GM06990 (cell line): Measurements from ENCODE around the gene KDM3B.

Source experiments
- DNase-seq: peaks from one replicate; pipeline ENCODE4 v3.0.0-alpha.2; 2011; ENCODE audit not compliant: insufficient read length; ENCODE audit errors: extremely low read depth
- H3K27me3 ChIP-seq: replicated peaks from 2 replicates; pipeline ENCODE4 v1.6.0; 2011; ENCODE audit warnings: low read length; ENCODE audit not compliant: control insufficient read depth, insufficient read depth
- H3K36me3 ChIP-seq: 2 replicates; pipeline ENCODE4 v1.5.1; 2011; ENCODE audit warnings: low read length; ENCODE audit not compliant: control insufficient read depth, insufficient read depth
- H3K4me3 ChIP-seq: replicated peaks from 2 replicates; pipeline ENCODE4 v1.5.1; 2011; ENCODE audit warnings: low read depth, mild to moderate bottlenecking, control low read depth, low read length
- TF ChIP-seq, protein P1 (sequence below): IDR thresholded peaks from 2 replicates; pipeline ENCODE4 v1.5.1; 2011; ENCODE audit warnings: low read length, control low read depth, mild to moderate bottlenecking, inconsistent platforms; ENCODE audit not compliant: insufficient read depth, poor library complexity, severe bottlenecking

KDM3B gene

GRCh38 chr5:138463419-138464007 lies 111.0 kb downstream of the KDM3B start:
- DNase-seq: no peak
- TF ChIP-seq, protein P1, sequence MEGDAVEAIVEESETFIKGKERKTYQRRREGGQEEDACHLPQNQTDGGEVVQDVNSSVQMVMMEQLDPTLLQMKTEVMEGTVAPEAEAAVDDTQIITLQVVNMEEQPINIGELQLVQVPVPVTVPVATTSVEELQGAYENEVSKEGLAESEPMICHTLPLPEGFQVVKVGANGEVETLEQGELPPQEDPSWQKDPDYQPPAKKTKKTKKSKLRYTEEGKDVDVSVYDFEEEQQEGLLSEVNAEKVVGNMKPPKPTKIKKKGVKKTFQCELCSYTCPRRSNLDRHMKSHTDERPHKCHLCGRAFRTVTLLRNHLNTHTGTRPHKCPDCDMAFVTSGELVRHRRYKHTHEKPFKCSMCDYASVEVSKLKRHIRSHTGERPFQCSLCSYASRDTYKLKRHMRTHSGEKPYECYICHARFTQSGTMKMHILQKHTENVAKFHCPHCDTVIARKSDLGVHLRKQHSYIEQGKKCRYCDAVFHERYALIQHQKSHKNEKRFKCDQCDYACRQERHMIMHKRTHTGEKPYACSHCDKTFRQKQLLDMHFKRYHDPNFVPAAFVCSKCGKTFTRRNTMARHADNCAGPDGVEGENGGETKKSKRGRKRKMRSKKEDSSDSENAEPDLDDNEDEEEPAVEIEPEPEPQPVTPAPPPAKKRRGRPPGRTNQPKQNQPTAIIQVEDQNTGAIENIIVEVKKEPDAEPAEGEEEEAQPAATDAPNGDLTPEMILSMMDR: no peak
- H3K27me3 ChIP-seq: no peaks in the 10 kb centered on the region; the same call in 1 of the 2 replicates
- peak overlapping the region; percentile 67 for H3K4me3 ChIP-seq
- H3K36me3 ChIP-seq: no peaks in the 10 kb centered on the region

- Histone ChIP-seq H3K27me3 (no peaks in the 10 kb centered on the region; the same call in 1 of the 2 replicates), H3K36me3 (no peaks in the 10 kb centered on the region), H3K4me3 (peak overlapping the region; percentile 67)
- peak; percentile 97 for DNase-seq
- TF ChIP-seq, protein P1: peak; percentile 70
These were observed 111.5 kb downstream of the KDM3B start for GRCh38 chr5:138464008-138464387.

DNA sequence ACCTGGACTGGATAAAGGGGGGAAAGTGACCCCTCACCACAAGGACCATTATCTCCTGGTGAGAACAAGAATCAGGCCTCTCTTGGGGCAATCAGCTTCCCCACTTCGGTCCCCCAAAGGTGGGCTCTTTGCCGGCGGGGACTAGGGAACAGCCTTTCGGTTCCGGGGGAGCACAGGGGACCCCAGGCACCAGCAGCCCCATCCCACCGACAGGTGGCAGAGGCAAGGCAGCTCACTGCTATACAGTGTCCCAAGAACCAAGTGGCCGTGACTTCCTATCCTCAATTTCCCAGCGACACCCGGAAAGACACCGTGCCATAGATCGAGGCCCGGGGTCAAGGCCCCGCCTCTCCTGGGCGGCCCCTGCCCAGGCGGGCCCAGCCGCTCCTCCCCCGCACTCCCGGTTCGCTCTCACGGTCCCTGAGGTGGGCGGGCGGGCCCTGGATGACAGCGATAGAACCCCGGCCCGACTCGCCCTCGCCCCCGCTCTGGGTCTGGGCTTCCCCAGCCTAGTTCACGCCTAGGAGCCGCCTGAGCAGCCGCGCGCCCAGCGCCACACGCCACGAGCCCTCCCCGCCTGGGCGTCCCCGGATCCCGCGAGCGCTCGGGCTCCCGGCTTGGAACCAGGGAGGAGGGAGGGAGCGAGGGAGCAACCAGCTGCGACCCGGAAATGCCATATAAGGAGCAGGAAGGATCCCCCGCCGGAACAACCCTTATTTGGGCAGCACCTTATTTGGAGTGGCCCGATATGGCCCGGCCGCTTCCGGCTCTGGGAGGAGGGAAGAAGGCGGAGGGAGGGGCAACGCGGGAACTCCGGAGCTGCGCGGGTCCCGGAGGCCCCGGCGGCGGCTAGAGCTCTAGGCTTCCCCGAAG lies 112.1 kb downstream of the KDM3B start:
- no peaks in the 10 kb centered on the region for H3K36me3 ChIP-seq
- TF ChIP-seq, protein P1: no peak
- peak; percentile 94 for DNase-seq
- no peaks in the 10 kb centered on the region; the same call in 1 of the 2 replicates for H3K27me3 ChIP-seq
- peak overlapping the region; percentile 66 for H3K4me3 ChIP-seq

- Histone ChIP-seq H3K27me3 (no peaks in the 10 kb centered on the region; the same call in 1 of the 2 replicates), H3K4me3 (peak within 1 kb of the TSS; percentile 66), H3K36me3 (no peaks in the 10 kb centered on the region)
- peak; percentile 93 for DNase-seq
- TF ChIP-seq, protein P1: no peak
These were observed 113.0 kb downstream of the KDM3B start, which contains the start of gene EGR1 for GRCh38 chr5:138465261-138466124. Gene EGR1, plus strand, starts transcription at chr5:138465479. Its CDS starts 283 bp downstream, at chr5:138465762.

GRCh38 chr5:138466125-138466899 lies 113.8 kb downstream of the KDM3B start:
- no peaks in the 10 kb centered on the region for H3K36me3 ChIP-seq
- H3K27me3 ChIP-seq: no peaks in the 10 kb centered on the region; the same call in 1 of the 2 replicates
- H3K4me3 ChIP-seq: peak overlapping the region; percentile 66
- peak; percentile 34 for DNase-seq
- TF ChIP-seq, protein P1: no peak
